ENCODE data around the gene NCAN.
"Not testable (repeated sequence)": the region's sequence is repeated elsewhere in the genome, so short reads cannot be mapped to it uniquely, and the experiment has no call there.

Gene NCAN

GRCh38 chr19:19223636-19224035, 11.9 kb downstream of the NCAN start:
- no peak for DNase-seq (ENCODE audit: low read depth in 3 of 3, low spot score in 1 of 3)

- DNase-seq (ENCODE audit: low read depth in 3 of 3, low spot score in 1 of 3): no peak
These were observed 12.5 kb downstream of the NCAN start for GRCh38 chr19:19224150-19224851.

- peak; percentile 45 to 59 (median 57) for DNase-seq (ENCODE audit: low read depth in 3 of 3, low spot score in 1 of 3)
These were observed 13.2 kb downstream of the NCAN start for GRCh38 chr19:19224852-19225494.

- DNase-seq (ENCODE audit: low read depth in 3 of 3, low spot score in 1 of 3): no peak
These were observed 14.4 kb downstream of the NCAN start for GRCh38 chr19:19226204-19226603.

GRCh38 chr19:19226663-19227062, 14.9 kb downstream of the NCAN start:
- DNase-seq (ENCODE audit: low read depth in 3 of 3, low spot score in 1 of 3): no peak

- DNase-seq (ENCODE audit: low read depth in 3 of 3, low spot score in 1 of 3): no peak
These were observed 15.5 kb downstream of the NCAN start for GRCh38 chr19:19227217-19227616.

- DNase-seq (ENCODE audit: low read depth in 3 of 3, low spot score in 1 of 3): no peak
These were observed 17.9 kb downstream of the NCAN start for GRCh38 chr19:19229701-19230100.

GRCh38 chr19:19230999-19231398, 19.2 kb downstream of the NCAN start:
- DNase-seq (ENCODE audit: low read depth in 3 of 3, low spot score in 1 of 3): no peak

GRCh38 chr19:19232261-19232721, 20.5 kb downstream of the NCAN start:
- no peak for DNase-seq (ENCODE audit: low read depth in 3 of 3, low spot score in 1 of 3)

- DNase-seq (ENCODE audit: low read depth in 3 of 3, low spot score in 1 of 3): no peak
These were observed 22.6 kb downstream of the NCAN start for GRCh38 chr19:19234220-19234816.

- DNase-seq (ENCODE audit: low read depth in 3 of 3, low spot score in 1 of 3): no peak
These were observed 24.4 kb downstream of the NCAN start for GRCh38 chr19:19236173-19236572.

GRCh38 chr19:19238126-19238894, 26.6 kb downstream of the NCAN start:
- DNase-seq (ENCODE audit: low read depth in 3 of 3, low spot score in 1 of 3): no peak

GRCh38 chr19:19239675-19240074, 27.9 kb downstream of the NCAN start:
- DNase-seq (ENCODE audit: low read depth in 3 of 3, low spot score in 1 of 3): no peak

- no peak for DNase-seq (ENCODE audit: low read depth in 3 of 3, low spot score in 1 of 3)
These were observed 28.7 kb downstream of the NCAN start for GRCh38 chr19:19240476-19240875.

- DNase-seq (ENCODE audit: low read depth in 3 of 3, low spot score in 1 of 3): no peak
These were observed 38.5 kb downstream of the NCAN start for GRCh38 chr19:19250196-19250801.

GRCh38 chr19:19253409-19253808, 41.7 kb downstream of the NCAN start:
- not testable (repeated sequence) for DNase-seq (ENCODE audit: low read depth in 3 of 3, low spot score in 1 of 3)

- DNase-seq (ENCODE audit: low read depth in 3 of 3, low spot score in 1 of 3): no peak
These were observed 44.6 kb downstream of the NCAN start for GRCh38 chr19:19256072-19256969.

- DNase-seq (ENCODE audit: low read depth in 3 of 3, low spot score in 1 of 3): no peak
These were observed 45.4 kb downstream of the NCAN start for GRCh38 chr19:19257137-19257536.

- DNase-seq (ENCODE audit: low read depth in 3 of 3, low spot score in 1 of 3): no peak
These were observed 46.3 kb downstream of the NCAN start for GRCh38 chr19:19257836-19258588.

Data from stimulated activated CD4-positive, alpha-beta T cell treated with anti-CD3 and anti-CD28 coated beads, TNF-alpha, amount 100 ng/mL, for 1 hour (primary cell).